Measurements from ENCODE around the gene GCNT4.
A peak's percentile ranks its signal among the peaks of the same experiment; 100 is the strongest.

Gene GCNT4

DNA sequence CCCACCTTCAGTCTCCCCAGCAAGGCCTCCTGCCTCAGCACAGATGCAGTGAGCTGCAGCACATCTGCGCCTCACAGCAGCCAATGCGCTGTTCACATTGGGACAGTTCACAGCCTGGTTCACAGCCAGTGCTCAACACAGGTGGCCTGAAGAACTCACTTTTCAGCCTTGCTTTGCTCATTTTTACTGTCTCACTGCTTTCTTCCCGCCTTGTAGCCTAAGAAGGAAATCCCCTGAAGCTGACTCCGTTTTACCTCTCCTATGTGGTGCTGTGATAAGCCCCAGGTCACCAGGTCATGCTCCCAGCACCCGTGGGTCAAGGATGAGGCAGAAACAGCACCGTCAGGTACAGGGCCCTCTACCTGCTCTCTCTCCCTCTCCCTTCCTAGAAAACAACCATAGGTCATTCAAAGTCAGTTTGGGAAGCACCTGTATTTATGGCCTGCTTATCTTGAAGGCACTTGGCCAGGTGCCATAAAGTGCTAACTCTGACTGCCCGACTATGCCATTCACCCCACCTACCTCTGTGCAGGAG is 1.1 kb downstream of the GCNT4 start:
- no peak for DNase-seq (ENCODE audit: low read depth in 3 of 3, low spot score in 1 of 3)

DNA sequence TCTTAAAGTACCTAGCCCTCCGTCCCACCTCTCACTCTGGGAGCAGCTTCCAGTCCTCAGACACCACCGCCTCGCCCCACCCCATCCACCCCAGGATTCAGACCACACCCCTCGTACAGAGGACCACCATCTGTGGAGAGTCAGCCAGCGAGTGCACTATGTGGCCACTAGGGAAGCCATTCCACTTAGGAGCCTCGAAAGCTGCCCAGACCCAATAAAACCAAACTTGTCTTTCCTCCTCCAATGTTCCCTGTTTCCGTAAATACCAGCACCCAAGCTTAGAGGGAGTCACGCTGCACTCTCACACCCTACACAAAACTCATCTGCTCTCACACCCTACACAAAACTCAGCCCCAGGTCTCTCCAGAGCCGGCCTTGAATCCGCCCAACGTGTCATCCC is 1.9 kb downstream of the GCNT4 start:
- DNase-seq (ENCODE audit: low read depth in 3 of 3, low spot score in 1 of 3) = no peak

- DNase-seq (ENCODE audit: low read depth in 3 of 3, low spot score in 1 of 3) = peak in 2 of 3 donors; percentile 29 to 37
These were observed 2.7 kb downstream of the GCNT4 start for GRCh38 chr5:75049456-75050351.

DNA sequence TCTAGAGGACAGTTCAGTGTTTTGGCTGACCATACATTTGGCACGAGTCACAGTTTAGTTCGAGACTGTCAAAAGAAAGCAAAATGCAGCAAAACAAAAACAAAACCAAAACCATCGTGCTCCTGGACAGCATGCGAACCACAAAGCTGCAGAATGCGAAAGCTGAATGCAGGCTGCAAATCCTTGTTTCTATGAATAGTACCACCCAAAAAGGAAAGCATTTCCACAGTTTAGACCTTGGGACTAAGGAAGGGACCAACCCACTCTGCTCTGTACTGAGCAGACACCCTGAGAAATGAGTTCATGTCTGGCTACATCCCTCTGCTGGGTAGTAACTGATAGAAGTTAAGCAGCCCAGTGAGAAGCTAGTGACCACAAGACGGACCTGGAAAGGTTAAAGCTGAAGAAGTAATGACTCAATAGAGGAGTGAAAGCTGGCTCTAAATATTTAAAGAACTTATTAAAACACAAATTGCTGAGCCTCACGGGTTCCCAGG is 3.9 kb downstream of the GCNT4 start:
- no peak for DNase-seq (ENCODE audit: low read depth in 3 of 3, low spot score in 1 of 3)

- DNase-seq (ENCODE audit: low read depth in 3 of 3, low spot score in 1 of 3) = no peak
These were observed 5.0 kb downstream of the GCNT4 start for GRCh38 chr5:75047356-75047755.

DNA sequence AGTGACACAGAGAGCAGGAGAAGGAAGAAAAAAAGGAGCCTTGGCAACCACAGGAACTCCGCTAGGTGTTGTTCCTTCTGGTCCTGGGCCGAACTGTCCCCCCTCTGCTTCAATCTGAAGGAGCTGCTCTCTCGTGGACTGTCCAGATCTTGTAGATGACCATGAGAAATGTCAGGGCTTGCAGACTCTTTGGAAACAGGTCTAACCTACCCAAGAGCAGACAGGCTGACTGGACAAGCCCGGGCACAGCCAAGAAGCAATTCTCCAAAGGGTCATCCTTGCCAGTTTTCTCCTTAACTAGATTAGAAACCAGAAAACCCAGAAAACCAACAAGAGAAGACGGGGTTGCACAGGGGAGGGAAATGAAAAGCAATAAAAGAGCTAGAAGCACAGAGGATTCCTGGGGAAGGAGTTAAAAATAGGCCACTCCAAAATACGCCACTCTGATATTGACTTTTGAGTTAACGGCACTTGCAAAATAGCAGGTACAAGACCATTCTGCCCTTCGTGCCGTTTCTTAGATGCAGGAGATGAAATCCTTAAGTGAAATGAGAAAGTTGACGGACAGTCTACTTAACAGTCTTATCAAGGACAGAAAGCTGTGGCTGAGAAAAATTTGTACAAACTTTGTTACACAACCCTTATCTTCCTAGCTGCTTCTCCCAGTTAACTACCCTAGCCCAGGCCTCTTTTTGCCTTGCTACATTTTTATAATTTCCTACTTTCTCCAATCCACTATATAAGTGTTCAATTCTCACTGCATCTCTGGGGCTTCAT is 5.8 kb downstream of the GCNT4 start:
- DNase-seq (ENCODE audit: low read depth in 3 of 3, low spot score in 1 of 3) = no peak

- DNase-seq (ENCODE audit: low read depth in 3 of 3, low spot score in 1 of 3) = no peak
These were observed 7.3 kb downstream of the GCNT4 start for GRCh38 chr5:75045071-75045470.

DNA sequence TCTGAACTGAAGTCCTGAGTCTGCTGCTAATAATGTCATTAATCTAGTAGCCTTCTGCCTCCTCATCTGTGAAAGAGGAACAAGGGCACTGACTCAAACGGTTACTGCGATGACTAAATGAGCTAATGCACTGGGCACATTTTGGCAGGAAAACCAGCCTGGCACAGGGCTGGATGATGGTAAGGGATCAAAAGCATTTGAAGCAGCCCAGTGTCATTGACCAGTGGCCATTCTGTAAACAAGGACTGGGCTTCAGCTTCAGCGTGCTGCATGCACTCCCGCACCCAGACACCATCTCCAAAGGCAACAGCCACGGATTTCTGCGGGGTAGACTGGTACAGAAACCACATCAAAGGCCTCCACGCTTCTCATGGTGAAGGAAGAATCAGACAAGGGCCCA is 8.0 kb downstream of the GCNT4 start:
- DNase-seq (ENCODE audit: low read depth in 3 of 3, low spot score in 1 of 3) = no peak

DNA sequence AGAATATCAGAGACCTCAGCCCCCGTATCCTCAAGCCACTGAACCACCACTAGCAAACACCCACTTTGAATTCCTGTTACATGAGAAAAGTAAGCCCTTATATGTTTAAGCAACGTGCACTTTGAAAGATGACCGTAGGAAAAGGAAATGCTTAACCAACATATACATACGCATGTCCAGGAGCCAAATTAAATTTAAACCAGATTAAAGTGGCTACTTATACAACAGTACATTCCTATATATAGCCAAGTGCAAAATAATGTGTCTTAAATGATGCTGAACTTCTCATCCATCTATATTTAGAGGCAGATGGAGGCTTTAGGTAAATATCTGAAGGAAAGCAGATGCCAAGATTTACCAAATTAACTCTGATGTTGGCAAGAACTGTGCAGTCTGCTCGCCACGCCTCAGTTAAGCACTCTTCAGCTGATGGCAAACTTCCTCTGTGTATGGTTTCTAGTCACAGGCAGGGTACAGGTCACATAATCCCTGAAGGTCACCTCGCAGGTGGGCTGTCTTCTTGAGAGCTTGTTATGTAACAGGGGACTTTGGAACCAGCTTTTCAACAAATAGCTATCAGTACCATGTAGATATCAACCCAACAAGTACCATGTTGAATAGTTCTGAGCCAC is 8.6 kb downstream of the GCNT4 start:
- no peak for DNase-seq (ENCODE audit: low read depth in 3 of 3, low spot score in 1 of 3)

- DNase-seq (ENCODE audit: low read depth in 3 of 3, low spot score in 1 of 3) = no peak
These were observed 9.8 kb downstream of the GCNT4 start for GRCh38 chr5:75042522-75042921.

DNA sequence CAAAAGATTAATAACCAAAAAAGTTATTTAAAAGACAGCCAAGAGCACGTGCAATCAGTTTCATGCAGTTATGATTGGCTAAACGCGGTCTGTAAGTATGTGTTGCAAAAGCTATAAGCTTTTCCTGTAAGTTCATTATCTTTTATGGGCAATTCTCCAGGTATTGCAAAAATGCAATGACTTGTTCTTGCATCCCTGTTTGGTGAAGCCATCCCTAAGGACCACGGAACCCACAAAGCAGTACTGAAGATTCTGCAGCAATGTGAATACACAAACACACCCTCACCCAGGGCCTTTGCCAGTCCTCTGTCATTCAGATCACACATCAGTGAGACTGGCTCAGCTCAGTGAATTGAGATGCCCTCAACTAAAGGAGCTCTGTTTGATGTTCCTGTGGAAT is 11.4 kb downstream of the GCNT4 start:
- no peak for DNase-seq (ENCODE audit: low read depth in 3 of 3, low spot score in 1 of 3)

DNA sequence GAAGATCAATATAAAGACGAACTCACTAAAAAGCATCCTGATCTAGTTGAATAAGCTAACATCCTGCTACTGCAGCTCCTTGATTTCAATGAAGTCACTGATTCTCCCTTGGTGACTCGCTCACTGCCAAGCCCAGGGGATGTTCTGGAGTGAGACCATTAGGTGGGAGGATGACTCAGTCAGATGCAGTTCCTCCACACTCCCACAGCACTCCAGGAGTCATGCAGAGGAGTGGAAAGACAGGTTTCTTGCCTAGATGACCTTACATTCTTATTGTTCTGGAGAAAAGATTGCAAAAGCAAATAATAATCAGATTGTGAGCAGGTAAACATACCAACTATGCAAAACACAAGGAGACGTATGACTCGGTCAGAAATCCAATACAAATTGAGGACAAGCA is 15.3 kb downstream of the GCNT4 start:
- no peak for DNase-seq (ENCODE audit: low read depth in 3 of 3, low spot score in 1 of 3)

DNA sequence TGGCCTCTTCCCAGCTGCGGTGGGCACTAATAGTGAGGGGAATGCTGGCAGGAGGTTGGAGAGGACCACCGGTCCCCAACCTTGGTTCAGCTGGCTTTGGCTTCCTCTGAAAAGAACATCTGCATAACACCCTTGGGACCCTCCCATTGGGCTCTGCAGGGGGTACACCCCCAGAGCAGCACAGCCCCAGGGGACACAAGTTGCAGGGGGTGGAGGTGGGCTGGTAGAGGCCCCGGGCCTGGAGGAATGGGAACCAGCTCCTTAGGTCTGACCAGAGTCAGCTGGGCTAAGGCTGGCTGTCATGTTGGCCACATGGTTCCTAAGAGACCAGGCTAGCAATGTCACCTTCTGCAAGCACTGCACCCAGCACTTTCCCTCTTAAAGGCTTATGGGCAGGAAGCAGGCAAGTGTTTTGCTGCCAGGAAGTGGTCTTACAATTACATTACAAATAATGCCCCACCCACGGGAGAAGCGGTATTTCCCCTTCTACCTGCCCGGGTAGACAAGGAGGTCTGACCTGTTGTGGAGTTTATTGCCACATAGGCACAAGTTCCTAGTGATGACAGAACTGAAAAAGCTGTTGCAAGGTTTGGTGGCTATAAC is 18.1 kb downstream of the GCNT4 start:
- DNase-seq (ENCODE audit: low read depth in 3 of 3, low spot score in 1 of 3) = no peak

GRCh38 chr5:75031366-75031765 is 21.0 kb downstream of the GCNT4 start:
- DNase-seq (ENCODE audit: low read depth in 3 of 3, low spot score in 1 of 3) = no peak

DNA sequence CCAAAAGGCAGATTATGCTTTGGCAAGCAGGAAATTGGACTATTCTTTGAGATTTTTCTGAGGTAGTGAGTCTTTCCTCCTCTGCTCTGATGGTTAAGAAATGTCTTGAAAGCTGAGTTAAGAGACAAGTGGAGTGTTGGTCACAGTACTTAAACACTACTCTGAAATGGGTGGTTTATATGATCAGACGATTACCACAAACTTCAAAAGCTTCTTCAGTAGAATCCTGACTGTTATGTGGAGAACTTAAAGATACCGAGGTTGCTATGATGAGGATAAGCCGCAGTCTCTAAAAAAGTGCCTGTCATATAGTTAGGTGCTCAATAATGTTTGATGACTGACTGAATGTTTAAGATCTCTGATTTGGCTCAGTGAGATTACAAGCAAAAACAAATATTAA is 24.3 kb downstream of the GCNT4 start:
- DNase-seq (ENCODE audit: low read depth in 3 of 3, low spot score in 1 of 3) = no peak

DNA sequence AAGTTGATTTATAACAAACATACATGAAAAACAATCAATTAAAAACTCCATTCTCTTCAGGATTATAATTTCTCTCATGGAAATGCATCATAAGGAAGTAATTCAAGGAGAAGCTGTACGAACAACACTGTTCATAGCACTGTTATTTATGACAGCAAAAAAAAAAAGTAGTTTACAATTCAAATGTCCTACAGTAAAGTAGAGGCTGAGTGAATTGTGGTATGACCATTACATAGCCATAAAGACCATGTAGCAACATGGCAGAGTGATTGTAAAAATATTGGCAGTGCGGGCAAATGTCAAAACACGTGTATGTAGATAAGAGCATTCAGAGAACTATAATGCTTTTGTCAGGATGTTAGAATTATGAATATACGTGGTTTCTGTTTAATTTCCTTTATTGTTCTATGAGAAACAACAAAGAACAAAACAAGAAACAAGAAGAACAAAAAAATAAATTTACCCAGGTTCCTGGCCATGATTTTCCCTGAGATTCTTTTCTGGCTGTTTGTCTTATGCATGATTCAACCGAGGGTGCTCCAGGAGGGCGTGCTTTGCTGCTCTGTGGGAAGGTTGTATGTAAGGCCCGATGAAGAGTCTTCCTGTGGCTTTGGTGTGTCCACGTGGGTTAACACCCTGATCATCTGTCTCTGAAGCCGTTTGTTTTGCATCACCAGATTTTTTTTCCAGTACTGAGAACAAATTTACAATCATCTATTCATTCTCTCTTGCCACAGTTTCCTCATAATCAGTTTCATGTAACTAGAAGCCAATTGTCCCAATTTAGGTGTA is 28.8 kb downstream of the GCNT4 start:
- DNase-seq (ENCODE audit: low read depth in 3 of 3, low spot score in 1 of 3) = peak in 1 of 3 donors; percentile 4

DNA sequence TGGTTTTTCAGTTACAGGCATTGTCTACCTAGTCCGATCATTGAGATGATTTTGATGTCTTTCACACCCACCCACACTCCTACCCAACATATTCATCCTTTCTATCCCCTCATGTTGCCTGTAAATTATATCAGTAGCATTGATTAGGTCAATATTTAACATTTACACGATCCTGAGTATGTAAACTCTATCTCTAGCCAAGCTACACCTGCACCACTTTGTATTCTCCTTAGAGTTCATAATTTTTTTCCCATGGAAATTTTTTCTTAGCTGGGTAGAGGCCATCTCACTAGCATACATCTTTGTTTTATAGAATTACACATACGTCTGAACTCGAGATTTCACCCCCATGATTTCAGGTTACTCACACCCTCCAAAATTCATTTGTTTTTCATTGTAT is 30.6 kb downstream of the GCNT4 start:
- no peak for DNase-seq (ENCODE audit: low read depth in 3 of 3, low spot score in 1 of 3)

DNA sequence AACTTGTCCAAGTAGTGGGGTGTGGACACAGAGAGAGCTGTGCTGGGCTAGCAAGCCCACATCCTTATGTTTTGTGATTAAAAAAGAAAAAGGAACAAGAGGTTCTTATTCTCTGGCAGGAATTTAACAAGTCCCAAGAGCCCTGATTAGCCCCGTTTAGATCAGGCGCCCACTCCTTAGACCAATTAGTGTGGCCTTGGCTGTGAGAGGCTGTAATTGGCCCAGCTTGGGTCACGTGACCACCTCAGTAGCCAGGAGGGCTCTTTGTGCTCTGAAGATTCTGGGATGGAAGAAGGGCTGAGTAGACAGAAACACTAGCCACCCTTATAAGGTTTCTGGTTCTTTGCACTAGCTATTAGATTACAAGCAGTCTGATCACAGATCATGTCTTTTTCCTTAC is 31.1 kb downstream of the GCNT4 start:
- no peak for DNase-seq (ENCODE audit: low read depth in 3 of 3, low spot score in 1 of 3)

GRCh38 chr5:75020016-75020656 is 32.2 kb downstream of the GCNT4 start:
- no peak for DNase-seq (ENCODE audit: low read depth in 3 of 3, low spot score in 1 of 3)

Data from stimulated activated CD4-positive, alpha-beta T cell treated with anti-CD3 and anti-CD28 coated beads, TNF-alpha, amount 100 ng/mL, for 1 hour (primary cell).